HG03066 (cell line): Measurements from ENCODE around the gene C1QL1.

Experiments used
- ATAC-seq: cut with Tn5 transposase; IDR thresholded peaks from one replicate; pipeline ENCODE4 v1.9.1; 2021; ENCODE audit warnings: low read depth; ENCODE audit not compliant: unreplicated experiment

C1QL1 gene

DNA sequence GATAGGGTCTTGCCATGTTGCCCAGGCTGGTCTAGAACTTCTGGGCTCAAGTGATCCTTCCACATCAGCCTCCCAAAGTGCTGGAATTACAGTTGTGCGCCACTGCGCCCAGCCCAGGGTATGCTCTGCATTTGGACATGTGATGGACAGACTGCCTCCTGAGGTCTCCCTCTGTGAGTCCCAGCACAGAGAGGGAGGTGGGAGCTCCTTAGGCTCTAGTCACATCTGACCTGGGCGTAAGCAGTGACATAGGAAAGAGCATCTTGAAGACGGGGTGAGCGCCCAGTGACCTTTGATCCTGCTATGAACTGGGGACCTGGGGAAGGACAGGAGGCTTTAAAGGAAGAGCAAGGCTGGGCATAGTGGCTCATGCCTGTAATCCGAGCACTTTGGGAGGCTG lies 50.6 kb downstream of the C1QL1 start:
- ATAC-seq, result no peak

DNA sequence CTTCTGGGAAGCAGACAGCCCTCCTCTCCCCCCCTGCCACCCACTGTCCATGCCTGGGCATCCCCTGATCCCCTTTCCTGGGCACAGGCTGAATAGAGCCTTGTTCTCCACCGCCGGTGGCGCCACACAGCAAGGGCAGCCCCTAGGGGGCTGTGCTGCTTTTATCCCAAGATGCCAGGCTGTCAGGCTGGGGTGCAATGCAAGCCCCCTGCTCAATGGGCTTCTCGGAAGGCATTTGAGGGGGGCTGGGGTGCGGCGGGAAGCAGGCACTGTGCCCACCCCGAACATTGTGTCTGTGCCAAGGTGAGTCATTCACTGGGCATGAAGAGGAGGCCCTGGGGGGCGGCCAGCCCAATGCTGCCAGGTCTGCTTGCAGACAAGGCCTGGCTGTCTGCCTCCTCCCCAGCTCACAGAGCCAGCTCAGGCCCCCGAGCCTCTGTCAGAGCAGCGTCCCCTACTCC lies 51.3 kb downstream of the C1QL1 start:
- no peak for ATAC-seq

DNA sequence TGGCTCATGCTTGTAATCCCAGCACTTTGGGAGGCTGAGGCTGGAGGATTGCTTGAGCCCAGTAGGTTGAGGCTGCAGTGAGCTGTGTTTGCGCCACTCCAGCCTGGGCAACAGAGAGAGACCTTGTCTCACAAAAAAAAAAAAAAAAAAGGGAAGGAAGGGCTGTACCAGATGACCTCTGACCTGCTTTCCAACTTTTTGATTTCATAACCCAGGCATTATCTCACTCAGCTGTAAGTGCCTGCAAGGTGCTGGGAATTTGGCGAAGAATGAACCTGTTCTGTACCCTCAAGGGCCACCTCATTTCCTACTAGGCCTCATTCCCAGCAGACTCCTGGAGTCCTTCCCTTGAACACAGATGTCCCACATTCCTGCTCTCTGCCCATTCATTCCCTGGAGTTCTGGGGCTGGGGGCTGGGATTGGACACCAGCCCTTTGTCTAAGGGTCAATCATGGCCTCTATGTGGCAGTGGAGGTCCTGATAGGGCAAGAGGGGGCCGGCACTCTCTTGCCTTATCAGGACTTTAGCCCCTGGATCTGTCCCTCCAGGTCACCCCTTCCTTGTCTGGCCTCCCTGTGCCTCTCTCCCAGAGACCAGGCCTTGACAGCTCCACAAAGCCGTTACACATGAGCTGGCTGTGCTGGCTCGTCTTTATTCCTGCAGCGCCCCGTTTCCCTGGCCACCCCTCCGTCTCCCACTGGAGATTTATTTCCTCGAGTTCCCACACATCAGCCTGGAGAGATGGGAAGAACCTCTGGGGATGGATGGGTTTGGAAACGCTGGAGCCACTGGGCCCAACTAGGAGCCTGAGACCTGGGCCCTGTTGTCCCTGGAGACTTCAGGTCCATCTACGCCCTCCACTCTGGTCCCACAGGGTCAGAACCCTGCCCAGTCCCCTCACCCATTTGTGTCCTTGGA lies 52.0 kb downstream of the C1QL1 start:
- no peak for ATAC-seq

DNA sequence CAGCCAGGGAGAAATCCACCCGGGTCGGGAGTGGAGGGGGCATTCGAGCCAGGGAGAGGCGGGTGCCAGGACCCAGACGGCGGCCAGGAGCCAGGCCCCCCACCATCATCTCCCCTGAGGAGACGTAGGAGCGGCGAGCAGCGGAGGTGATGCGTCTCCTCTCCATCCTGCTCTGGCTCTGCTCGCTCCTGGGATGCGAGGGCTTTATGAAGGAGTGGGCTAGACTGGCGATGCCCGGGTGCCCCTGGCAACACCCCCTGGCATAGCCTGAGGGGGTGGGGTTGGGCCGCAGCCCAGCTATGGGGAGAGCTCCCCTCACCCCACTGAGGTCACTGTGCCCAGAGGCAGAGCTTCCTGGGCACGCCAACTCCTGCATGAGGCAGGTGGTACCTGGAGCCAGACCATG lies 52.8 kb downstream of the C1QL1 start, which contains the start of gene GFAP:
GFAP (minus strand) TSS at position 180 of the 406 bp plus-strand sequence; CDS start at position 166, 14 bp downstream.
- ATAC-seq, result no peak

DNA sequence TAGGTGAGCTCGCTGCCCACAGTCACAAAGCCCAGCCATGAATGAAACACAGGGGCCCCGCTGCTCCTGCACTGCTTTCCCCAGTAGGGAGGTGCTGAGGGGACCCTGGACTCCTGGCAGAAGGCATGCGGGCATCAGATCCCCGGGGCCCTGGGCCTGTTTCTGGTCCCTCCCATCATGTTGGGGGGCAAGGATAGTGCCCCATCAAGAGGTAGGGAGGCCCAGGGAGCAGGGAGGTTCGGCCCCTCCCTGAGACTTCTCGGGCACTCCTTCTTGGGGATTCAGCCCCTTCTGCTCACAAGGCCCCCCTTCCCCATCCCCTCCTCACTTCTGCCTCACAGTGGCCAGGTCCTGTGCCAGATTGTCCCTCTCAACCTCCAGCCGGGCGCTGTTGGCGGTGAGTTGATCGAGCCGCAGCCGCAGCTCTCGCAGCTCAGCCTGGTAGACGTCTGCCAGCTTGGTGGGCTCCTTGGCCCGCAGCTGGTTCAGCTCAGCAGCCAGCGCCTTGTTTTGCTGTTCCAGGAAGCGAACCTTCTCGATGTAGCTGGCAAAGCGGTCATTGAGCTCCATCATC lies 53.3 kb downstream of the C1QL1 start:
- ATAC-seq, result no peak

DNA sequence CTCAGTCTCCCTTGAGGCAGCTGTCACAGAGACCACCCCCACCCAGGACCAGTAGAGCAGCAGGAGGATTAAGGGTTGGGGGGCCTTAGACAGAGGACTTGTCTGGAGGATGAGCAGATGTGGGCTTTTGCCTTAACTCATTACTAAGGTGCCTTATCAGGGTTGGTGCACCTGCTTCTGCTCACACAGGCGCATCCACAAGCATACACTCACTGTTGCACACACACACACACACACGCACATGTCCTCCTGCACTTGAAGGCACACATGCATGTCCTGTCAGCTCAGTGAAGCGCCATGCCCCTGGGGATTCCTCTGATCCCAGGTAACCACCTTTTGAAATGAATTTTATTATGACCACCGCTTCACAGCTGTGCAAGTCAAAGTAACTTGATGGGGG lies 54.0 kb downstream of the C1QL1 start:
- no peak for ATAC-seq

DNA sequence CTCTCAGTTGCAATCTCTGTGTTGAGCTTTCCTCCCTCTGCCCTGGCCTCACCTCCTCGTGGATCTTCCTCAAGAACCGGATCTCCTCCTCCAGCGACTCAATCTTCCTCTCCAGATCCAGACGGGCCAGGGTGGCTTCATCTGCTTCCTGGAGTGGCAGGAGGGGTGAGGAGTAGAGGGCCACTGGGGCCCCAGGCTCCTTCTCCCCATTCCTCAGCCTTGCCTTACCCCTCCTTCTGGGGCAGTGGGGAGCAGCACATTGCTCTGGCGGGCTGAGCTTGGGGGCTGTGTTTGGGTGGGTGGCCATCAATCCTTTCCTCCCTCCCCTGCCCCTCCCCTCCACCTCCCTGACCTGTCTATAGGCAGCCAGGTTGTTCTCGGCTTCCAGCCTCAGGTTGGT lies 54.4 kb downstream of the C1QL1 start:
- no peak for ATAC-seq

DNA sequence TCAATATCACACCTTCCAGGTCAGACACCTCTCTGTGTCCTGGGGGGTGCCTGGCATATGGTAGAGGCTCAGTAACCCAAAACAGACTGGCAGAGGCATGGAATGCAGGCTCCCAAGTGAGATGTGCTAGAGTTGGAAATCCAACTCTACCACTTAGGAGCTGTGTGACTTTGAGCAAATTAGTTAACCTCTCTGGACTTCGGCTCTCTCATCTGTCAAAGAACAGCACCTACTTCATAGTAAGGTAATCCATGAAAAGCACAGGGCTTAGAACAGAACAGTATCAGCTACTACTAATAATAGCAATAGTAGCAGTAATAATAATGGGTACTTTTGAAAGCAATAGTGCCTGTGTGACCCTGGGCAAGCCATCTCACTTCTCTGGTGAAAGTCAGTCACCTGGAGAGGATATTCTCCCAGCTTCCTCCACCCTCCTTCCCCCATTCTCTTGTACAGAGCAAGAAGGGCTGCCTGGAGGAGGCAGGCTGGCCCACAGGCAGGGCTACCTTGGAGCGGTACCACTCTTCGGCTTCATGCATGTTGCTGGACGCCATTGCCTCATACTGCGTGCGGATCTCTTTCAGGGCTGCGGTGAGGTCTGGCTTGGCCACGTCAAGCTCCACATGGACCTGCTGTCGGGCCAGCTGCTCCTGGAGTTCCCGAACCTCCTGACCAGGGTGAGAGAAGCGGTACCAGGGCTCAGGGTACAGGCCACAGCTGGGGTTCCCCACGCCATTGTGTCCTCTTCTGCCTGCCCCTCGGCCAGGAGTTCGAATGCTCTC lies 55.1 kb downstream of the C1QL1 start:
- ATAC-seq, result no peak

DNA sequence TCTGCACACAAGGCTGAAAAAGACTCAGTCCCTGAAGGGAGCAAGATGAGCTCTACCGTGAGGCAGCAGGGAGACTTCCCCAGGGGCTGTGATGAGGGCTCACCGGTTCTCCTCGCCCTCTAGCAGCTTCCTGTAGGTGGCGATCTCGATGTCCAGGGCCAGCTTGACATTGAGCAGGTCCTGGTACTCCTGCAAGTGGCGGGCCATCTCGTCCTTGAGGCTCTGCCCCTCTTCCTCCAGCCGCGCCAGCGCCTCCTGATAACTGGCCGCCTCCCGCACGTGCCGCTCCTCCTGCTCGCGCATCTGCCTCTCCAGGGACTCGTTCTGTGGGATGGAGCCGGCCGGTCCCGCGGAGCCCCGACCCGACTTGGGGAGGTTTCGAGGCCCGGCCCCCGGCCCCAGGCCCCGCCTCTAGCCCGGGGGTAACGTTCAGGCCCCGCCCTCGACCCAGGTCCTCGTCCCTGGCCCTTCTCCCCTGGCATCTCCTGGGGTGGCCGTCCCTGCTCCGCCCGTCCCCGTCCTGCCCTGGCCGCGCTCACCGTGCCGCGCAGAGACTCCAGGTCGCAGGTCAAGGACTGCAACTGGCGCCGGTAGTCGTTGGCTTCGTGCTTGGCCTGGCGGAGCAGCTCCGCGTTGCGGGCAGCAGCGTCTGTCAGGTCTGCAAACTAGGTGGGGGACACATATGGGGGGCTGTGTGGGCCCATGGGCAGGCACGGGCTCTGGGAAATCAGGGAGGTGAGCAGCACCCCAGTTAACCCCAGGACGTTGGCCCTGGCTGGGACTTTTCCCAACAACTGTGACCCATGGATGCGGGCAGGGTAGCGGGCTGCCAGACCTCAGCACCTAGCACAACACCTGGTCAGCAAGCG lies 56.7 kb downstream of the C1QL1 start:
- no peak for ATAC-seq

DNA sequence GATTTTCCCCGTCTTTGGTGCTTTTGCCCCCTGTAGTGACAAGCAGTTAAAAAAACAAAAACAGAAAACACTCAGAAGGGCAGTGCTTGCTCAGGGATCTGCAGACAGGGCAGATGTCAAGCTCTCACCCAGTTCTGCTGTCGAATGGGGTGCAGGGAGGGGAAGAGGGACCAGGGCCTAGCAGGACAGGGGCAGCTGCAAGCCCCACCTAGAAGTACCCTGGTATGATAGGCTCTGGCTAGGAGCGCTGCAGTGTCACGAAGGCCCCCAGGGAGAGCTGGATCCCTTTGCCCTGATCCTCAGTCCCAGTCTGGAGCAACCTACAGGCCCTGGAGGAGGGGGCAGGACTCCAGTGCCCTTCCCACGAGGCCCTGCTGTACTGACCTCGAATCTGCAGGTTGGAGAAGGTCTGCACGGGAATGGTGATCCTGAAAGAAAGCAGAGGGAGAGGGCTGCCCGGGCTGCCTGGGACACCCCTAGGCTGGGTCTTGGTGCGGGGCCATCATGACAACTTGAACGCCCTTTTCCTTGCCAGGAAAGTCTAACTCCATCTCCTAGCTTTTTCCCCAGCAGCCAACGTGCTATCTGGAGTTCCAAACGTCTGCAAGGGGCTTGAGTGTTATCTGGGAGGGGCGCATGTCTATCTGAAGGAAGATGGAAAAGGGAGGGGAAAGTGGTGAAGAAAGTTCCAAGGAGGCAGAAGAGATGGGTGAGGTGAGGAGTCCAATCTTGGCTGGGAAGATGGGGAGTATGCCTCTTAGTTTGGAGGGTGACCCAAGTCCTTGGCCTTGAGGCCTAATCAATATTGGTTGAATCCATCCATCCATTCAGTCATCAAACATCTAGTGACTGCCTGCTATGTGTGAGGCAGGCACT lies 57.6 kb downstream of the C1QL1 start:
- no peak for ATAC-seq
